ENCODE measurements around the gene LRRC63.

The LRRC63 gene

GRCh38 chr13:46311217-46311616, 99.5 kb downstream of the LRRC63 start:
- no peak overlapping the region for H3K27ac ChIP-seq (ENCODE audit: low read depth, low read length)
- H3K79me2 ChIP-seq (ENCODE audit: control insufficient read depth, insufficient read depth, low read length, unreplicated experiment), result no peaks in the 10 kb centered on the region
- H3K4me1 ChIP-seq (ENCODE audit: control insufficient read depth, insufficient read depth, low read length, unreplicated experiment), result no peaks in the 10 kb centered on the region
- H2AFZ ChIP-seq (ENCODE audit: low read length, unreplicated experiment), result no peak overlapping the region
- H3K27me3 ChIP-seq (ENCODE audit: insufficient read depth, low read length), result no peaks in the 10 kb centered on the region
- no peaks in the 10 kb centered on the region for H3K36me3 ChIP-seq (ENCODE audit: insufficient read depth, low read length)
- H3K4me3 ChIP-seq (ENCODE audit: low read depth, low read length), result no peak overlapping the region

GRCh38 chr13:46313024-46313423, 101.3 kb downstream of the LRRC63 start:
- no peaks in the 10 kb centered on the region for H3K36me3 ChIP-seq (ENCODE audit: insufficient read depth, low read length)
- no peak overlapping the region for H3K4me3 ChIP-seq (ENCODE audit: low read depth, low read length)
- no peaks in the 10 kb centered on the region for H3K79me2 ChIP-seq (ENCODE audit: control insufficient read depth, insufficient read depth, low read length, unreplicated experiment)
- no peaks in the 10 kb centered on the region for H3K27me3 ChIP-seq (ENCODE audit: insufficient read depth, low read length)
- no peak overlapping the region for H3K27ac ChIP-seq (ENCODE audit: low read depth, low read length)
- H3K4me1 ChIP-seq (ENCODE audit: control insufficient read depth, insufficient read depth, low read length, unreplicated experiment), result no peaks in the 10 kb centered on the region
- H2AFZ ChIP-seq (ENCODE audit: low read length, unreplicated experiment), result no peak overlapping the region

- no peaks in the 10 kb centered on the region for H3K4me1 ChIP-seq (ENCODE audit: control insufficient read depth, insufficient read depth, low read length, unreplicated experiment)
- H3K27me3 ChIP-seq (ENCODE audit: insufficient read depth, low read length), result no peaks in the 10 kb centered on the region
- no peaks in the 10 kb centered on the region for H3K79me2 ChIP-seq (ENCODE audit: control insufficient read depth, insufficient read depth, low read length, unreplicated experiment)
- H3K27ac ChIP-seq (ENCODE audit: low read depth, low read length), result no peak overlapping the region
- no peaks in the 10 kb centered on the region for H3K36me3 ChIP-seq (ENCODE audit: insufficient read depth, low read length)
- H2AFZ ChIP-seq (ENCODE audit: low read length, unreplicated experiment), result no peak overlapping the region
- H3K4me3 ChIP-seq (ENCODE audit: low read depth, low read length), result no peak overlapping the region
Measured at GRCh38 chr13:46313432-46314257, 101.9 kb downstream of the LRRC63 start.

- no peaks in the 10 kb centered on the region for H3K4me1 ChIP-seq (ENCODE audit: control insufficient read depth, insufficient read depth, low read length, unreplicated experiment)
- no peak overlapping the region for H2AFZ ChIP-seq (ENCODE audit: low read length, unreplicated experiment)
- no peaks in the 10 kb centered on the region for H3K79me2 ChIP-seq (ENCODE audit: control insufficient read depth, insufficient read depth, low read length, unreplicated experiment)
- H3K27me3 ChIP-seq (ENCODE audit: insufficient read depth, low read length), result no peaks in the 10 kb centered on the region
- H3K36me3 ChIP-seq (ENCODE audit: insufficient read depth, low read length), result no peaks in the 10 kb centered on the region
- H3K4me3 ChIP-seq (ENCODE audit: low read depth, low read length), result no peak overlapping the region
- H3K27ac ChIP-seq (ENCODE audit: low read depth, low read length), result no peak overlapping the region
Measured at GRCh38 chr13:46314587-46314986, 102.9 kb downstream of the LRRC63 start.

- Histone ChIP-seq H3K4me3 (ENCODE audit: low read depth, low read length) (no peak overlapping the region), H3K36me3 (ENCODE audit: insufficient read depth, low read length) (no peaks in the 10 kb centered on the region), H3K27me3 (ENCODE audit: insufficient read depth, low read length) (no peaks in the 10 kb centered on the region), H3K79me2 (ENCODE audit: control insufficient read depth, insufficient read depth, low read length, unreplicated experiment) (no peaks in the 10 kb centered on the region), H3K4me1 (ENCODE audit: control insufficient read depth, insufficient read depth, low read length, unreplicated experiment) (no peaks in the 10 kb centered on the region), H2AFZ (ENCODE audit: low read length, unreplicated experiment) (no peak overlapping the region), H3K27ac (ENCODE audit: low read depth, low read length) (no peak overlapping the region)
Measured at GRCh38 chr13:46315036-46315435, 103.3 kb downstream of the LRRC63 start.

GRCh38 chr13:46315491-46316075, 103.9 kb downstream of the LRRC63 start:
- no peaks in the 10 kb centered on the region for H3K79me2 ChIP-seq (ENCODE audit: control insufficient read depth, insufficient read depth, low read length, unreplicated experiment)
- no peak overlapping the region for H3K4me3 ChIP-seq (ENCODE audit: low read depth, low read length)
- H3K4me1 ChIP-seq (ENCODE audit: control insufficient read depth, insufficient read depth, low read length, unreplicated experiment), result no peaks in the 10 kb centered on the region
- no peaks in the 10 kb centered on the region for H3K27me3 ChIP-seq (ENCODE audit: insufficient read depth, low read length)
- H2AFZ ChIP-seq (ENCODE audit: low read length, unreplicated experiment), result no peak overlapping the region
- no peaks in the 10 kb centered on the region for H3K36me3 ChIP-seq (ENCODE audit: insufficient read depth, low read length)
- H3K27ac ChIP-seq (ENCODE audit: low read depth, low read length), result no peak overlapping the region

- no peak overlapping the region for H2AFZ ChIP-seq (ENCODE audit: low read length, unreplicated experiment)
- H3K27ac ChIP-seq (ENCODE audit: low read depth, low read length), result no peak overlapping the region
- no peaks in the 10 kb centered on the region for H3K4me1 ChIP-seq (ENCODE audit: control insufficient read depth, insufficient read depth, low read length, unreplicated experiment)
- no peaks in the 10 kb centered on the region for H3K27me3 ChIP-seq (ENCODE audit: insufficient read depth, low read length)
- H3K36me3 ChIP-seq (ENCODE audit: insufficient read depth, low read length), result no peaks in the 10 kb centered on the region
- no peak overlapping the region for H3K4me3 ChIP-seq (ENCODE audit: low read depth, low read length)
- no peaks in the 10 kb centered on the region for H3K79me2 ChIP-seq (ENCODE audit: control insufficient read depth, insufficient read depth, low read length, unreplicated experiment)
Measured at GRCh38 chr13:46317120-46317519, 105.4 kb downstream of the LRRC63 start.

GRCh38 chr13:46318986-46319385, 107.3 kb downstream of the LRRC63 start:
- no peaks in the 10 kb centered on the region for H3K79me2 ChIP-seq (ENCODE audit: control insufficient read depth, insufficient read depth, low read length, unreplicated experiment)
- no peak overlapping the region for H3K4me3 ChIP-seq (ENCODE audit: low read depth, low read length)
- no peaks in the 10 kb centered on the region for H3K27me3 ChIP-seq (ENCODE audit: insufficient read depth, low read length)
- H2AFZ ChIP-seq (ENCODE audit: low read length, unreplicated experiment), result no peak overlapping the region
- no peaks in the 10 kb centered on the region for H3K4me1 ChIP-seq (ENCODE audit: control insufficient read depth, insufficient read depth, low read length, unreplicated experiment)
- H3K36me3 ChIP-seq (ENCODE audit: insufficient read depth, low read length), result no peaks in the 10 kb centered on the region
- H3K27ac ChIP-seq (ENCODE audit: low read depth, low read length), result no peak overlapping the region

- H2AFZ ChIP-seq (ENCODE audit: low read length, unreplicated experiment), result no peak overlapping the region
- H3K27ac ChIP-seq (ENCODE audit: low read depth, low read length), result no peak overlapping the region
- no peaks in the 10 kb centered on the region for H3K27me3 ChIP-seq (ENCODE audit: insufficient read depth, low read length)
- no peaks in the 10 kb centered on the region for H3K79me2 ChIP-seq (ENCODE audit: control insufficient read depth, insufficient read depth, low read length, unreplicated experiment)
- no peaks in the 10 kb centered on the region for H3K36me3 ChIP-seq (ENCODE audit: insufficient read depth, low read length)
- H3K4me1 ChIP-seq (ENCODE audit: control insufficient read depth, insufficient read depth, low read length, unreplicated experiment), result peaks cover 11% of the 10 kb centered on the region
- no peak overlapping the region for H3K4me3 ChIP-seq (ENCODE audit: low read depth, low read length)
Measured at GRCh38 chr13:46320406-46320805, 108.7 kb downstream of the LRRC63 start.

- H2AFZ ChIP-seq (ENCODE audit: low read length, unreplicated experiment), result no peak overlapping the region
- H3K27me3 ChIP-seq (ENCODE audit: insufficient read depth, low read length), result no peaks in the 10 kb centered on the region
- peaks cover 11% of the 10 kb centered on the region for H3K4me1 ChIP-seq (ENCODE audit: control insufficient read depth, insufficient read depth, low read length, unreplicated experiment)
- no peak overlapping the region for H3K4me3 ChIP-seq (ENCODE audit: low read depth, low read length)
- H3K27ac ChIP-seq (ENCODE audit: low read depth, low read length), result no peak overlapping the region
- H3K79me2 ChIP-seq (ENCODE audit: control insufficient read depth, insufficient read depth, low read length, unreplicated experiment), result no peaks in the 10 kb centered on the region
- no peaks in the 10 kb centered on the region for H3K36me3 ChIP-seq (ENCODE audit: insufficient read depth, low read length)
Measured at GRCh38 chr13:46320821-46321220, 109.1 kb downstream of the LRRC63 start.

All from ACC112 (cell line).